C1 segment of cervical spinal cord (tissue), 14 donors: ENCODE results near the gene ADGRG6.
"Not testable (repeated sequence)": the region's sequence is repeated elsewhere in the genome, so short reads cannot be mapped to it uniquely, and the experiment has no call there.

ENCODE experiments used
- DNase-seq, 14 donors: peaks; one replicate each; lab custom pipeline; 2025; lab: John Stamatoyannopoulos, UW

ADGRG6 gene

DNA sequence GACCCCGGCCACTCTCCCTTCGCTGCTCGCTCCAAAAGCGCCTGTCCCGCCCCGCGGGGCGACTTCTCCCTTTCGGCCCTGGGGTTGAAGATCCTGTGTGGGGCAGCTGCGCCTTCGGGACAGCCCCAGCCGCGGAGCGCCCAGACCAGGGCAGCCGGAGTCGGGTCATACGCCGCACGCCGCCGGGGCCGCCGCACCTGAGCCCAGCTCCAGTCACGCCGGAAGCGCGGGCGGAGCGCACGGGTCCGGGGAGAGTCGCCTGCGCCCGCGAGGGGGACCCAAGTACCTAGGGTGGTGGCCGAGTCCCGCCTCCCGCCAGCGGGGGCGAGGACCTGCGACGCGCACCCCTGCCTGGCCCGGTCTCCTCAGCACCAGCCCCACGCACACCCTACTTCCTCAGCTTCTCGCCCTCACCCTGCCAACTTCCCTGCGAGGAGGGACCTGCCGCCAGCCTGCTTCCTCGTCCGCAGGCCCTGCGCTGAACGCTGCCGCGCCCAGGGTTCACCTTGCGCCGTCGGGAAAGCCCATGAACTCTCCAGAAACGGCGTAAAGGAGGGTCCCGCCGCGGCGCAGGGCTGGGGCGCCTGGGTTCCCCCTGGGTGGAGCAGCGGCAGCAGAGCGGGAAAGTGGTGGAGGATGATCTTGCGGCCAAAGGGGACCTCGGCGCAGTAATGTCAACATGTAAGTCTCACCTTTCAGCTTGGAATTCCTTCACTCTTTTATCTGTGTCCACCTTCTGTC lies at the start of gene ADGRG6:
Gene ADGRG6 (plus strand): TSS at position 357 of the 741 bp plus-strand sequence. CDS start 323 bp downstream, at position 680.
- DNase-seq: no peak

DNA sequence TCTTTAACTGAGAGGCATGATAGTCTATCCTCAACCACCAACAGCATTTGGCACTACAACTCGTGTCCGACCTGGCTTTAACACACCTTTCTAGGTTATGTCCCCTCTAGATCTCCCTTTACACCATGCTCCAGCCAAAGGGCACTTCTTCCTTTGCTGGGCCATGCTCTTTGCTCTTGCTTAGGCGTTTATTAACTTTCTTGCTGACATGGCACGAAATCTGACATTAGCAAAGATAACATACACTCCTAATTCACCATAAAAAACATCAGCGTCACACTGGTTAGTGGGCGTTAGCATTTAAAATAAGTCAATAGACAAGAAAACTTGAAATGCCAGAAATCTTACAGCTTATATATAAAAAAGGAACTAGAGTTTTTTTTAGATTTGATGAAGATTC lies 47.3 kb upstream of the ADGRG6 start:
- DNase-seq: no peak

DNA sequence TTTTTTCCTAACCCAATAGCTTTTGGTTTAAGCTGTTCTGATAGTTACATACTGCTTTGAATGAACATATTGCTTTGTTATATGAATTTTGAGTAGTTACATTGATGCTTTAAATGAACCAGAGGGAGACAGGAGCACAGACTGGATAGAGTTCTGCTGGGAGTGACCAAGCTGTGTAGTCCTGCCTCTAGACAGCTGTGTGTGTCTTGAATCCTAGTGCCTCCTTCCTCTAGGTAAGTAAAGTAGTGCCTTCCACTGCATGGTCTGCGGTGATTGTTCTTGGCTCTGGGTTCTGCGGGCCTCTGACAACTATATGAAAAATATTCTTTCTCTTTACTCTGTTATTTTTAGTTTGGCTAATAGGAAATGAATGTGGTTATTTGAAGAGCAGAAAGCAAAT lies 46.0 kb upstream of the ADGRG6 start:
- no peak for DNase-seq

DNA sequence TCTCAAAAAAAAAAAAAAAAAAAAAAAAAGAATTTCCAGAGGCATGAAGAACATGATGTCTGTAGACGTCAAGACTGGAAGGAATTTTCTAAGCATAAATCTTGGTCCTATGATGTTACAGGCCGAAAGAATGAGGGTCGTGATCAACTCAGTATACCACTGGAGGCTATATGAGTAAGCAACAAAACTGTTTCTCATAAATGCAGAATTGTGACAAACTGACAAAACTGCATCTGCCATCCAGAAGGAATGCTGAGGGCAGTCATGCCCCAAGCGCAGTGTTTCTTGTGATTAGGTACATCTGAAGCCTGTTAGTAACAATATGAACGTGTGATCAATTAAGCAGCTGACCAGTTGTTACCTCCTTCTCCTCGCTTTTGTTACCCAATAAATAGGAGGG lies 43.5 kb upstream of the ADGRG6 start:
- DNase-seq: no peak

DNA sequence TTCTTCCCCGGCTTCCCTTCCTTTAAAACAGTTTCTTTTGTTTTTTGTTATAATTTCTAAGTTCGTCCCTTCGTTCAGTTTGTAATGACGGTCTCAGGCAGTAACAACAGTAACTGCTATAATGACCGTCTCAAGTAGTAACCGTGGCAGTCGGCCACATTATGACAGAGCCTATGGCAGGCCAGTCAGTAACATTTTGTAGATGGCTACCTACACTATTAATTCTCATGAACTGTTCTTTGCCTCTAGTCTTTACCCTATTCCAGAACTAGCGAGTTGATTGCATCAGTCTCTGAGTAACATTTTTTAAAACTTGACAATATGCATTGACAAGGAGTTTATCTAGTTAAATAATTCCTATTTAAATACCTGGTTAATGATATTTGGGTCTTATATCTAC lies 43.0 kb upstream of the ADGRG6 start:
- no peak for DNase-seq

DNA sequence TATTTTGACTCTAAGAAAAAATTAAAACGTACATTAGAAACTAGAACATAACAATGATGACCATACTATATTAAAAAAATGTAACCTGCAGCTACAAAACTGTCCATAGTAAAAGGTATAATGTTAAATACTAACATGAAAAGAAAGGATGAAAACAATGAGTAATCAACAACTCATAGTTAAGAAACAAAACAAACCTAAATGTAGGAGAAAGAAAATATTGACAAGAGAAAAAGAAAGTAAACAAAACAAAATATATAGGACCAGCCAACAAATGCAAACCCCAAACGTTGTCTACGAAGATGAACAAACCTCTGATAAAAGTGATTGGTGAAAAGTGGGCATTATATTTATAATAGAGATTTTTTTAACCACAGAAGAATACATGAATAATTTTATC lies 41.1 kb upstream of the ADGRG6 start:
- DNase-seq: no peak

DNA sequence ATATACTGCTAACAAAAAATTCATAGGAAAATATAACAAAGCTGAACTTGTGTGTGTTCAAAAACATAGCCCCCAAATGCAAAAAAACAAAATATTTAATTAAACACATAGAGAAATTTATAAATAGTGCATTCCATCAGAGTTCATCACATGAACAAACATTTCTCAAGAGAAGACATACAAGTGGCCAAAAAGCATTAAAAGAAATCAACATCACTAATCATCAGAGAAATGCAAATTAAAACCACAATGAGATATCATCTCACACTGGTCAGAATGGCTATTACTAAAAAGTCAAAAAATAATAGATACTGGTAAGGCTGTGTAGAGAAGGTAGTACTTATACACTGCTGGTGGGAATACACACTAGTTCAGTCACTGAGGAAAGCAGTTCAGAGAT lies 39.6 kb upstream of the ADGRG6 start:
- no peak for DNase-seq

DNA sequence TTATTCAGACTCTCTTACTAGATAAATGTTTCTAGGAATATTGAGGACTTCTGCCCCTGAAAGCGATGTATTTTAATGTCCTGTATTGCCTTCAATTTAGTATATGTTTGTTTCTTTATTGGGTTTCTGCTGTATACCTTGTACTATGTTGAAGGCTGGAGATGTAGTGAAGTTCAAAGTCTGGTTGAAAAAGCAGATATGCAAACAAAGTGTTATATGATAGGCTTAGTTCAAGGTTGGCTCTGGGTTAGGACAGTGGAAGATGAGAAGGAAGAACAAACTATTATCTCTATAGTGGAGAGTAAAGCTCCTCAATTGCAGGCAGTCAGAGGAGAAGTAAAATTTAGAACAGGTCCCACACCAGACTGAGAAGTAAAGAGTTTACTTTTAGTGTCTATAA lies 36.3 kb upstream of the ADGRG6 start:
- no peak for DNase-seq

DNA sequence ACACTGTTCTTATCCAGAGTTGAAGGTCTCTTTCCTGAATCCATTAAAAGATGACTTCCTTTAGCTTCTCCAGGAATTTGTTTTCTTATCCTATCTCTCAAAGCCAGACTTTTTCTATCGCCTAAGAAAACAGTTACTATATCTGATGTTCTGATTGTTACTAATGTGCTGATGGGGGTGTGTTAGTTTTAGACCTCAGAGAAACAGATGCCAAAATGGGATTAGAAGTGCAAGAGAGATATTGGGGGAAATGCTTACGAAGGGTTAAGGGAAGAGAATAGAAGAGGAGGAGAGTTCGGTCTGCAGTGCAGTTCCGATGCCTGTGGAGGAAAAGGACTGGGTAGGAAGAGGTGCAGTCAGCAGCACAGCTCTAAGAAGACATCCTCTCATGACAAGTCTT lies 35.7 kb upstream of the ADGRG6 start:
- no peak for DNase-seq

DNA sequence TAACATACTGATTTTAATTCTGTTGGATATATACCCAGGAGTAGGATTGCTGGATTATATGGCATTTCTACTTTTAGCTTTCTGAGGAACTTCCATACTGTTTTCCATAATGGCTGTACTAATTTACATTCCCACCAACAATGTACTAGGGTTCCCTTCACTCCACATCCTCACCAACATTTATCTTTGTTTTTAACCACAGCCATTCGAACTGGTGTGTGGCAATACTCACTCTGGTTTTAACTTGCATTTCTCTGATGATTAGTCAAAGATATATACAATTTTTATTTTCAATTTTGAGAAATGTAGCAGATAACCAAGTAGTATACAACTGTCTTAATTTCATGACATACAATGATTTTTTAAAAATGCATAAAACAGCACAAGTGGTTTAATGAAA lies 30.3 kb upstream of the ADGRG6 start:
- DNase-seq: no peak

DNA sequence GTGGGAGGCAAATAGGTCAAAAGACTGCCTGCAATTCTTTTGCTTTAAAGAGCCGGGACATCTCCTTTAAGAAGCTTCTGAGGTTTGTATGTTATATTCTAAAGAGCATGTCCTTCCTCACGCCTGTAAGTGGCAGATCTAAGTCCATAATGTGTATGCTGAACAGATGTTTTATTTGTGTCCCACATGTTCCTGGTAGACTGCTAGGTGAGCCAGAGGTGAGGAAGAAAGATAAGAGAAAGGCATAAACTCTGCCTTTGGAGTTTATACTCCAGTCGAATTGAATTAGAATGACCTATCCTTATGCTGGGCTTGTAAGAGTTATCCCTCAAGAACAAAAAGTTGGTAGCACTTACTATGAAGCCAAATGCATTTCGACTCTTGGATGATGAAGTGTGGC lies 27.2 kb upstream of the ADGRG6 start:
- no peak for DNase-seq

DNA sequence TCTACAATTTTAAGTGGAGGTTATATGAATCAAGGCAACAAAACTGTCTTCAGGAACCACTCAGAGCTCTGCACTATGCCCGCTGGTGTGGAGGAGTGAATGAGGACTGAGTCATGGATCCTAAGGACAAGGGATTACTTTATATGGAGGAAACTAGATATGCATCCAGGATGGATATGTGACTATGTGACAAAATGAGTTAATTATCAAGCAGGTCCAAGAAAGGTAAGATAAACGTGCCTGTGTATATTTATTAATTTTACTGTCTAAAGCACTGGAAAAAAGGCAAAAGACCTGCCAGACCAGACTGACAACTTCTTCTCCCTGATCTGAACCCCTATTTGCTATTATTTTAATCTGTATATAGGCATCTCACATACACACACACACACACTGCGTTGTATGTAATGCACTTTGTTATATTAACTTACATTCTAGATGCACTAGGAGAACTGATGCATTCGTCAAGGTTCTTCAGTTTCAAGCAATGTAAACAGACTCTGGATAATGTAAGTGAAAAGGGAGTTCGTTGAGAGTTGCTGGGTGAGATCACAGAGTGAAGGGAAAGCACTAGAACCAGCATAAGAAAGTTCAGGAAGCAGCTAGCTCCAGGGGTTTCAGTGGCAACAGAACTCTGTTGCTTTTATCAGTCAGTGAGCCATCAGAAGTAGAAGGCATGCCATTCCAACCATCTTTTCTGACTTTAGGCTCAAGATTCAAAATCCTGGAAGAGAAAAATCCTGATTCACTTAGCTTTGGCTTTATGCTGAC lies 26.4 kb upstream of the ADGRG6 start:
- no peak for DNase-seq

DNA sequence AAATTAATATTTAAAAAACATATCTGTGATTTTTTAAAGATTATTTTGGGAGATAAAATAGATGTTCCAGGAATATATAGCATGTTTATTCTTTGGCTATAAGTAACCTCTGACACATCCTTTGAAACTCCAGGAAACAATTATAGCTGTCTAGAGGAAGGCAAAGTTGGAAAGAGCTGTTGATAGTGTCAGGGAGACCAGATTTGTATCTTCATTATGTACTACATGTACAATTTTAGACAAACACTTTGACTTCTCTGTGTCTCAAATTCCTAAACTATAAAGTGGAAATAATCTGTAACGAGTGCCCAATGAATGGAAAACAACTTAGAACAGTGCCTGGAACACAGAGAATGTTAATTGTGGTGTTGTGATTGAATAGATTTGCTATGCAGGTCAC lies 25.6 kb upstream of the ADGRG6 start:
- no peak for DNase-seq

DNA sequence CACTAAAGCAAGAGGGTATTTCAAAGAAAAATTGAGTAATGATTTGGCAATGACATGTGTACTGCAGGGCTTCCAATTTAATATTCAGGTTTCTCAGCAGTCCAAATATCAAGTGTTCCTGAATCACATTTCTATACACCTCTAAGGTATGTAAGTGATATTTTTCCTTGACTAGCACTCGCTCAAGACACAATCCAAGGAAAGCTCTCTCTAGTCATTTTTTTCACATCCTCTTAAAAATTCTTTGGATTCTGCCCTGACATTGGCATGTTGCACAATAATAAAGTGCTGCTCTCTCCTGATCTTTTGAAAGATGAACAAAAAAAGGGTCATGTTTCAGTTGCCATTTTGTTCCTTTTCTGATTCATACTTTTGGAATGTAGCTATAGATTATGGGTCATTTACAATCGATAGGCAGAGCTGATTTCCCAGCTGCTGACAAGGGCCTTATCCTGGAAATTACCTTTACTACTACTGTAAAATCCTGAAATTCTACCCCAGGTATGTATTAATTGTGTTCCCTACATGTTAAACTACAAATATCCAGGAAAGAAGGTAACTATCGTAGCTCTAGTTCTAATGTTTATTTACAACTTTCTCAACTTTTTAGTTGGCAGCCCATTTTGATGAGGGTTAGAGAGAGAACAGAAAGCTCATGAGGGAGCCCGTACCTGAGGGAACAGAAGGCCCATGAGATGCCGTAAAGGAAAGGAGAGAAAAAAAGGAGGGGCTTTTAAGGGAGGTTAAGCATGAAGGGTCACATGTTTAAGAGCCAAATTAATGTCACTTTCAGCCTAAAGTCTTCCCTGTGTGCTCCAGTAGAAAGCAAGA lies 22.2 kb upstream of the ADGRG6 start:
- DNase-seq: no peak

DNA sequence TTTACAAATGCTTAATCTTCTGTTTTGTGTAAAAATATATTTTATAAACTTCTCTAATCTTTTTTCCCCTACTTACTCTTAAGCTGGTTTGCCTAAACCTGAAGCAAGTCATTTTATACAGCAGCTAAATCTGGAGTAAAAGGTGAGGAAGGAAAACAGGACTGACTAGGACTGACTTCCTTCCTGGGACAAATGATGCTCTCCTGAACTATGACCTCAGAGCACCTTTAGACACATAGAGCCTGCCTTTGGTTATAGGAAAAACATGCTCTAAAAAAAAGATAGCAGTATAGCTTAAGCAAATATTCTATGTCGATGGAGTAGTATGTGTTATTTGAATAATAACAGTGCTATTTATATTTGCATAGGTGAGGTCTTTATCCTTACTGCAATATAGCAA lies 21.5 kb upstream of the ADGRG6 start:
- no peak for DNase-seq

DNA sequence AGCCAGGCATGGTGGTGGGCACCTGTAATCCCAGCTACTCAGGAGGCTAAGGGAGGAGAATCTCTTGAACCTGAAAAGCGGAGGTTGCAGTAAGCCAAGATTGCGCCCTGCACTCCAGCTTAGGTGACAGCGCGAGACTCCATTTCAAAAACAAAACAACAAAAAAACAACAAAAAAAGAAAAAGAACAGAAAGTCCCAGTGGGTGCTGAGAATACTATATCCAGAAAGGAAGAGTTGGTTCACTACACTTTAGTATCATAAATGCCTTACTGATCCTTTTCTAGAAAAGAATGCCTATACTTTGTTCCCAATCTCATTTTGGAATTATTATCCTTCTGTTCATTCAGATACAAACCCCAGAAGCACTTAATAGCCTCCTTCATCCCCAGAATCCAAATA lies 20.9 kb upstream of the ADGRG6 start:
- DNase-seq: no peak

DNA sequence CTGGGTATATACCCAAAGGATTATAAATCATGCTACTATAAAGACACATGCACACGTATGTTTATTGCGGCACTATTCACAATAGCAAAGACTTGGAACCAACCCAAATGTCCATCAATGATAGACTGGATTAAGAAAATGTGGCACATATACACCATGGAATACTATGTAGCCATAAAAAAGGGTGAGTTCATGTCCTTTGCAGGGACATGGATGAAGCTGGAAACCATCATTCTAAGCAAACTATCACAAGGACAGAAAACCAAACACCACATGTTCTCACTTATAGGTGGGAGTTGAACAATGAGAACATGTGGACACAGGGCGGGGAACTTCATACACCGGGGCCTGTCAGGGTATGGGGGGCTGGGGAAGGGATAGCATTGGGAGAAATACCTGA lies 18.7 kb upstream of the ADGRG6 start:
- DNase-seq: not testable (repeated sequence)

DNA sequence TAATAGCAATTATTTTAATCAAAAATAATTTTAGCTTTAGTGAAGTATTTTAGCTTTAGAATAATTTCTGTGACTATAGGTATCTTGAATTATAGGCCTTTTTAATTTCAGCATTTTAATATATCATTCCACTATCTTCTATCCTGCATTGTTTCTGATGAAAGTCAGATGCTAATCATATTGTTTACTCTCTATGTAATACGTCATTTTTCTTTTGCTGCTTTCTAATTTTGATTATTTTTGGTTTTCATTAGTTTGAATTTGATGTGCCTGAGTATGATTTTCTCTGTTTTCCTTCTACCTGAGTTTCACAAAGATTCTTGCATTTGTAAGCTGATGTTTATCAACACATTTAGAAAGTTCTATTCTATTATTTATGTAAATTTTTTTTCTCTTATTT lies 17.4 kb upstream of the ADGRG6 start:
- no peak for DNase-seq

DNA sequence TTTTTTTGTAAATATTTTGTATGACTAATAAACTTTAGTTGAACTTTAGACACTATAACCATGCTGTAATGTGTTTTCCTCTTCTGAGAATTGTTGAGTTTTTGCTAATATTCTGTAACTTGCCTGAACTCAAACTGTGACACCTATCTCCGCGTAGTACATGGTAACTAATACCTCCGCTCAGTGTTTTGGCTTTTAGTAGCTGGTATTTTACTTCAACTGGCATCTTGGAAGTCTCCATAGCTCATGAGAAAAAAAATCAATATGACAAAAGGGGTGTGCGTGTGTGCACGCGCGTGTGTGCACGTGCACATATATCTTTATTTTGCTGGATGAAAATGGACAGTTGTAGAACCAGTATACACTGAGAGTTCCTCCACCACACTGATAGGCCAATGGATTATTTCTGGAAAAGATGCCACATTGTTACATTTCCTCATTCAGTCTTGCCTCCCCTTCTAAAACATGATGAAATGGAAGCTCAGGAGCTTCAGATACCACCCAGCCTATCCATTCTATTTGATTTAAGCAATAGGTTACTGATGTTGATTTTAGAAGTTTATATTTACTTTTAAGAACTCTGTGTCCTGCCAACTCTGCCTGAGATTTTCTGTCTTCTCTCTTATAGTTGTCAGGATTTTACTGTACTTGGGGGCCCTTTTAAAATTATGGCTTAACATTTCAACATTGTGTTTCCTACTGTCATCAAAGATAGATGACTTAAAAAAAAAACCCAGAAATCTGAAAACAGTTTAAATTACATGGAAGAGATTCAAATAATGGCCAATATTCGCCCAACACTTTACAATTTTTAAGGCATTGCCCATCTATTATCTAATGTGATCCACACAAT lies 16.3 kb upstream of the ADGRG6 start:
- DNase-seq: no peak

DNA sequence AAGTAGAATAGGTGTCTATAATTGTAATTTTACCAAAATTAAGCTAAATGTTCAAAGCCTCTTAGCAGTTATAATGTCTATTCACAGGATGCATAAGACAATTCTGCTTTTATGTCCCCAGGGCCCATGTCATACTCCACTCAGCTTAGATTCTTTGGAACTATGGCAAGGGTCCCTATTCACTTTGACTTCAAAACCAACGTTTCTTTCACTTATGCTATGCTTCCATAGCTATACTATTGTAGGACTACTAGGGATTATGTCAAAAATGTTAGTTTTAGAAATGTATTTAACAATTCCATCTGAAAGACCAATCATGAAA lies 15.8 kb upstream of the ADGRG6 start:
- no peak for DNase-seq

DNA sequence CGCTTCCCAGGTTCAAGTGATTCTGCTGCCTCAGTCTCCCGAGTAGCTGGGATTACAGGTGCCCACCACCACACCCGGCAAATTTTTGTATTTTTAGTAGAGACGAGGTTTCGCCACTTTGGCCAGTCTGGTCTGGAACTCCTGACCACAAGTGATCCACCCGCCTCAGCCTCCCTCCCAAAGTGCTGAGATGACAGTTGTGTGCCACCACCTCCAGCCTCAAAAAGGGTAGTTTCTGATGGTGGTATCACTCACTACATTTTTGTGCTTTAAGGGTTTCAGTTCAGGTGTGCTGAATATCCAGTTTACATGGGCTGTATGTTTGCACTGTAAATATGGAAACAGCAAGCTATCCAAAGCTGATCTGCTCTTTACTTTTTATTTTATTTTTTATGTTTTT lies 12.1 kb upstream of the ADGRG6 start:
- no peak for DNase-seq

DNA sequence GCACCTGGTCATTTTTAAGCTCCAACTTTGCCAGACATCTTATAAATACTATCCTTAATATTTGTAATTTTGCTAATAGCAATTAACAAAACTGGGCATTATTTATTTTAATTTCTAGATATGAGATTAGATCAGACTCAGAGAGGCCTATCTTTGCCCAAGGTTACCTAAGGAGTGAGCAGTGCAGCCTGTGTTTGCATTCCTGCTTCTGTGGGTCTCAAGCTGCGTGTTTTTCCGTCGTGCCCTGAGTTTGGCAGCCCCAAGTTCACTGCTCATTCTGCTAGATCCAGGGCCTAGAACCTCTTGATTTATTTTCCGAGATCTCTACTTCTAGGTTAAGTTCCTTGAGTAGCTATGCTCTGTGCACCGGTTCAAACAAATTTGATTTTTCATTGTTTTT lies 11.0 kb upstream of the ADGRG6 start:
- DNase-seq: no peak
